Activated CD4-positive, alpha-beta T cell treated with anti-CD3 and anti-CD28 coated beads for 24 hours (primary cell): ENCODE results near the gene CBFA2T2.
"Not testable (repeated sequence)": the region's sequence is repeated elsewhere in the genome, so short reads cannot be mapped to it uniquely, and the experiment has no call there.

Experiments used
- DNase-seq, 2 donors: peaks; one replicate each; pipeline ENCODE4 v3.0.0-alpha.2; 2020; ENCODE audit warnings: low read depth in 2 of 2

CBFA2T2 gene

GRCh38 chr20:33624399-33624798 is 134.5 kb downstream of the CBFA2T2 start:
- DNase-seq, result no peak

GRCh38 chr20:33626190-33626589 is 136.3 kb downstream of the CBFA2T2 start:
- no peak for DNase-seq

DNA sequence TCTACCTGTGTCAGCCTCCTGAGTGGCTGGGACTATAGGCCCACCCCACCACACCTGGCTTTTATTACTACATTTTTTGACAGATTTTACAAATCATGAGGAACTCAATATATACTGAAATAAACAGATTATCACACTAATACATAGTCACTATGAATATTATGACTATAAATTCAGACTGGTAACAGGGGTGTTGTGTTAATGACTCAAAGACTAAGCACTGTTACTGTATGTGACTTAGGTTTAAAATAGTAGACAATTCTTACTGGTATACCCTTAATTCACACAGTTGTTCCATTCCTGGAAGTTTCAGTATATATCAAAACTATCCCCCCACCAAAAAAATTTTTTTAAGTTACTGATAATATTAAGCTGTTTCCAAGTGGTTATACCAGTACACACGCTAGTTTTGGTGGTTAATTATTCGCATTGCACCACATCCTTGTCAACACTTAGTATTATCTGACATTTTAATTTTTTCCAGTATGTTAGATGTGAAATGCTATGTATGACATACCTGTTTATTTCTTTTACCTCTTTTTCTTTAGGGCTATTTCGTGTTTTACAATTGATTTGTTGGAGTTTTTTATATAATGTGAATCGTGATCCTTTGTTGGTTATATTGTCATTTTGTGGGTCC is 137.8 kb downstream of the CBFA2T2 start:
- no peak for DNase-seq

DNA sequence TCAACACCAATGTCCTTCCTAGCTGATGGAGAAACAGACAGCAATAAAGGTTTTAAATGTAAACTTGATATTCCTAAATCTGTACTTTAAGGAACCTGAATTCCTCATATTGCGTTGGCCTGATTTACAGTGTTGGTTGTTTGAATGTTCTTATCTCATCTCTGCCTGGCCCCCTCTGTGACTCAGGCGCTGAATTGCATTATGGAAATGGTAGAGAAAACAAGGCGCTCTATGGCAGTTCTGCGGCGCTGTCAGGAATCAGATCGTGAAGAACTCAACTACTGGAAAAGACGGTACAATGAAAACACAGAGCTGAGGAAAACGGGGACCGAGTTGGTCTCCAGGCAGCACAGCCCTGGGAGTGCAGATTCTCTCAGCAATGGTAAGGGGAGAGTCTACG is 139.6 kb downstream of the CBFA2T2 start:
- no peak for DNase-seq

DNA sequence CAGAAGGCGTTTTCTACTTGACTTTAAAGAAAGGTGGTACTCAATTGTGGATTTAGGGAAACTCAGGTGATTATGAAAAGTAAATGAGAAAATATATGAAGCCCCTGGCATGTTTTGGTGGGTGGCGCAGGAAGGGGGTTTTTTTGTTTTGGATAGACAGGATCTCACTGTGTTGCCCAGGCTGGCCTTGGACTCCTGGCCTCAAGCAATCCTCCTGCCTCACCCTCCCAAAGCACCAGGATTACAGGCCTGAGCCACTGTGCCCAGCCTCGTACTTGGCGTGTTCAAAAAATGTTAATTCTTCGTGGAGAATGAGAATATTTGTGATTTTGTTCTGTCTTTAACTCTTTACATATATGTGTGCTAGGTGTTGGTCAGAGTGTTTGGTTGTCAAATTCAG is 140.1 kb downstream of the CBFA2T2 start:
- DNase-seq, result no peak

GRCh38 chr20:33630507-33630906 is 140.6 kb downstream of the CBFA2T2 start:
- DNase-seq, result no peak

DNA sequence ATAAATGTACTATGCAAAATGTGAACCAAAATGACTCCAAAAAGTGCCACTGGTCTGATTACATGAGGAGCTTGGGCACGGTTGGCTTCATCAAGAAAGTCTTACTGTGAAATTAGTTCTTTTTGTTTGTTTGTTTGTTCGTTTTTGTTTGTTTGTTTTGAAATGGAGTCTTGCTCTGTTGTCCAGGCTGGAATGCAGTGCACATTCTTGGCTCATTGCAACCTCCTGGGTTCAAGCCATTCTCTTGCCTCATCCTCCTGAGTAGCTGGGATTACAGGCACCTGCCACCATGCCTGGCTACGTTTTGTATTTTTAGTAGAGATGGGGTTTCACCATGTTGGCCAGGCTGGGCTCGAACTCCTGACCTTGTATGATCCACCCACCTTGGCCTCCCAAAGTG is 142.0 kb downstream of the CBFA2T2 start:
- DNase-seq, result not testable (repeated sequence)

GRCh38 chr20:33635341-33635740 is 145.4 kb downstream of the CBFA2T2 start:
- DNase-seq, result no peak

DNA sequence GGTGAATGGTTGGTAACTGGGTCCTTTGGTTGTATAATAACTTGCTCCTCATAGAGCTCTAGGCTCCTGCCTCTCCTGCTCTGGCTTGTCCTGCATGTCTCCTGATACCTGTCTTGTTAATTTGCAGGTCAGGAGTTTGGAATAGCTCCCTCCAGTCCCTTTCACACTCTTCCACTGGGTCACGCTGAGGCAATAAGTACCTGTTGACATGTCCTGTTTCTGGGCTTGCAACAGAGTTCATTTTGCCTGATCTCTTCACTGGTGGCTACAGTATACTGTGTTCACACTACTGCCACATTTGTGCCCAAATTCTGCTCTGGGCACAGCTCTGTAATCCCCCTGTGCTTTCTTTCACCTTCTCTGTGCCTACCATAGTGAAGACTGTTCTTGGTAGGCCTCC is 146.9 kb downstream of the CBFA2T2 start:
- no peak for DNase-seq

DNA sequence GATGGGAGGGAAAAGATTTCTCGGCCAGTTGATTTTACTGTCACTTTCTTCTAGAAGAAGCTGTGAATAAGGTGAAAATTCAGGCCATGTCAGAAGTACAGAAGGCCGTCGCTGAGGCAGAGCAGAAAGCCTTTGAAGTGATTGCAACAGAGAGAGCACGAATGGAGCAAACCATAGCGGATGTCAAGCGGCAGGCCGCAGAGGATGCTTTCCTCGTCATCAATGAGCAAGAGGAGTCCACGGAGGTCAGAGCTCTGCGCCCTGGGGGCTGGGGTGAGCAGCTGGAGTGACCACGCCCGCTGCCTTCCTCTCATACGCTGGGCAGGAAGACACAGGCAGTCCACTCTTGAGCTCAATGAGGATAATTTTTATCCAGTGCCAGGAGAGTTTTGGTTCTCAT is 150.4 kb downstream of the CBFA2T2 start:
- no peak for DNase-seq

- DNase-seq, result no peak
Measured at GRCh38 chr20:33644313-33645071, 154.6 kb downstream of the CBFA2T2 start.

- DNase-seq, result no peak
Measured at GRCh38 chr20:33645072-33645358, 155.1 kb downstream of the CBFA2T2 start.

- DNase-seq, result no peak
Measured at GRCh38 chr20:33645396-33645795, 155.5 kb downstream of the CBFA2T2 start.

DNA sequence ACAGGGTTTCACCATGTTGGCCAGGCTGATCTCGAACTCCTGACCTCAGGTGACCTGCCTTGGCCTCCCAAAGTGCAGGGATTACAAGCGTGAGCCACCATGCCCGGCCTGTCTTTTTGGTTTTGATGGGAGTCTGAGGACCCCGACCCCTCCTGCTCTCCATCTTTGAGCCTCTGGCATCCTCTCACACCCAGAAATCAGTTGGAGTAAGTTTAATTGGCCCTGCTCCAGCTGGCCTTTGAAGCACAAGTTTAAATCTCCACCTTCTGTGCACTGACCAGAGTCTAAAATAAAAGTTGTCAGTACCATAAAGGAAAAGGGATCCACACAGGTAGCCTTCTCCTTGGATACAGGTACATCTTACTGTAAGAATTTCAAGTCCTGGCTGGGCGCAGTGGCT is 156.3 kb downstream of the CBFA2T2 start:
- no peak for DNase-seq

DNA sequence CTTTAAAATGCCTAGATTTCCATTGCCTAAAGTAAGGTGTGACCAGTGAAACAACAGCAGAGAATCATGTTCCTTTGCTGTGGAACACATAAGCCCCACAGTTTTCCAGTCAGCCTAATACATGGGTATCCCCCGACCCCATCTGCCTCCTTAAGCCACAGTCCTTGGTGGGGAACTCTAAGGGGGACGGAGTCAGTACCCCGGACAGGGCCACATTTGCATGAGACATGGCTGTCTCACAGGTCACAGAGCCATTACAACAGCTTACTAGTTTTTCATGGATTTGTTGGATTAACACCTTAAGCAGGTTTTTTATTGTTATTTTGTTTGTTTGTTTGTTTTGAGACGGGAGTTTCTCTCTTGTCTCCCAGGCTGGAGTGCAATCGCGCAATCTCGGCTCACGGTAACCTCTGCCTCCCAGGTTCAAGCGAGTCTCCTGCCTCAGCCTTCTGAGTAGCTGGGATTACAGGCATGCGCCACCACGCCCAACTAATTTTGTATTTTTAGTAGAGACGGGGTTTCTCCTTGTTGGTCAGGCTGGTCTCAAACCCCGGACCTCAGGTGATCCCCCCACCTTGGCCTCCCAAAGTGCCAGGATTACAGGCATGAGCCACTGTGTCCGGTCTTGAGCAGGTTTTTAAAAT is 157.2 kb downstream of the CBFA2T2 start:
- not testable (repeated sequence) for DNase-seq

- DNase-seq, result no peak
Measured at GRCh38 chr20:33647603-33648395, 157.9 kb downstream of the CBFA2T2 start.

GRCh38 chr20:33648396-33649004 is 158.6 kb downstream of the CBFA2T2 start:
- DNase-seq, result no peak

DNA sequence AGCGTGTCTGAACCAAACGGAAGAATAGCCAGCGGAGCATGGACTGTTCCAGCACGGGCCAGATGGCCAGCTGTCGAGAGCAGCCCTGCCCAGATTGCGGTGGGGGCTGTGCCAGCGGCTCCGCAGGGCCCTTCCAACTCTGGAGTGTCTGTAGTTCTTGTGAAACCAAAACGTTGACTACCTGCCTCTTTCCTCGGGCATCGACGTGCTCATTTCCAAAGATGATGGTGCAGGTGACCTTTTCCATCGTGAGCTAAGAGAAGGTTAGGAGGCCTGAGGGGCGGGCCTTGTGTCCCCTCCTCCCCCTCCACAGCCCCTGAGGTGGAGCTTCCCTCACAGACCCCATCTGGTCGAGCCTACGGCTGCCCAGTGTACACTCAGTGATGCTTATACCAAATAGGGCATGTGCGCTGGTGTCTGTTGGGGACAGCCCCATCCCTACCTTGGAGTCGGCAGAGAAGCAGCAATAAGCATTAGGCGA is 159.3 kb downstream of the CBFA2T2 start:
- DNase-seq, result no peak

- no peak for DNase-seq
Measured at GRCh38 chr20:33650111-33650752, 160.3 kb downstream of the CBFA2T2 start.

DNA sequence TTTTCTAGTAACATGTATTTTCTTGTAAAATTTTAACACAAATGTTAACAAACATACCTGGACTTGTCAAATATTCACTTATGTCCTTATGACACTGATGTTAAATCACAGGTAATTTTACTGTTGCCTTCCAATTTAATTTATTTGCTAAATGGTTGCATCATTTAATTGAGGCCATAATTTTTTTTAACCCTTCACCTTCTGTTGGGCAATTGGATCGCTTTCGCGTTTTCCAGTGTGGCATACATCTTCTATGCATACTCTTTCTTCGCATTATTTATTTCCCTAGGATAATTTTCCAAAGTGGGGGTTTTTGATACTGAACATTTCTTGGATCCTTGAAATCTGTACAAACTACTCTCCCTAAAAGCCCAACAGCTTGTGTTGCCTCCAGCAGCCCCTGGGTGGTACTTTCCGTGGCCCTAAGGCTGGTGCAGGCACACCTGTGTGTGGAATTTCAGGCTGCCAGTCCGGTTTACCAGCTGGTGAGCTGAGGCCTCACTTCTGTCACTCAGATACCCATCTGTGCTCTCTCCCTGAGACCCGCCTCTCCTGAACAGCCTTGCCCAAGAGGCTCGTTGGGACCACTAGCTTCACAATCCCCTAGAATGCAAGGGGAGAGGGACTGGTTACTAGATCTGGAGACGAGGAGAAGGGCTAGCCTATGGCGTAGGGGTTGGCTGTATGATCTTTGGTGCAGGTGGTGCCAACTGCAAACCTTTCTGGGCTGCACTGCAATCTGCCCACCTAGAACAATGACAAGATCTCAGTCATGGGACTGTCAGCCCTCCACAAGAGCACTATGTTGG is 161.1 kb downstream of the CBFA2T2 start:
- DNase-seq, result no peak
